Endometrial microvascular endothelial cells (primary cell): ENCODE results near the gene KDM7A. TPM values are rescaled to one million over a fixed set of nuclear protein-coding genes. Genes with fewer than 3 reads are reported as not detected.
"Not testable (repeated sequence)": the region's sequence is repeated elsewhere in the genome, so short reads cannot be mapped to it uniquely, and the experiment has no call there.

Experiments used
- in situ Hi-C: cut with HindIII; loops from 2 replicates; pipeline ENCODE4 v1.10.0; 2017; ENCODE audit warnings: low sequenced_read_pairs, low pct_unique_long_range_greater_than_20kb; ENCODE audit errors: inconsistent ontology term
- total RNA-seq: library from RNA; depleted of rRNA; stranded (reverse); fragments of >200 nt; gene quantifications from one replicate; pipeline ENCODE4 v1.2.3, GENCODE V29; 2015; ENCODE audit errors: inconsistent ontology term

The KDM7A gene
- total RNA-seq, 1 donor from 2014 or later, result 2.4 TPM

- in situ Hi-C loops, result no loop called here
These were observed 6.4 kb downstream of the KDM7A start for GRCh38 chr7:140170375-140170774.

GRCh38 chr7:140168816-140169215 is 8.0 kb downstream of the KDM7A start:
- in situ Hi-C loops, result no loop called here

- in situ Hi-C loops, result no loop called here
These were observed 11.4 kb downstream of the KDM7A start for GRCh38 chr7:140165422-140165821.

- in situ Hi-C loops, result not testable (repeated sequence)
These were observed 14.7 kb downstream of the KDM7A start for GRCh38 chr7:140162081-140162480.

- in situ Hi-C loops, result no loop called here
These were observed 15.7 kb downstream of the KDM7A start for GRCh38 chr7:140161047-140161446.

- in situ Hi-C loops, result no loop called here
These were observed 16.5 kb downstream of the KDM7A start for GRCh38 chr7:140160308-140160707.

- in situ Hi-C loops, result no loop called here
These were observed 17.3 kb downstream of the KDM7A start for GRCh38 chr7:140159497-140159896.

- in situ Hi-C loops, result no loop called here
These were observed 20.2 kb downstream of the KDM7A start for GRCh38 chr7:140156460-140157080.

GRCh38 chr7:140155428-140155827 is 21.4 kb downstream of the KDM7A start:
- in situ Hi-C loops, result no loop called here

- in situ Hi-C loops, result no loop called here
These were observed 23.1 kb downstream of the KDM7A start for GRCh38 chr7:140153666-140154161.

- in situ Hi-C loops, result no loop called here
These were observed 30.2 kb downstream of the KDM7A start for GRCh38 chr7:140146574-140146973.

GRCh38 chr7:140145709-140146108 is 31.1 kb downstream of the KDM7A start:
- in situ Hi-C loops, result no loop called here

- in situ Hi-C loops, result no loop called here
These were observed 32.0 kb downstream of the KDM7A start for GRCh38 chr7:140144821-140145220.

GRCh38 chr7:140143997-140144396 is 32.8 kb downstream of the KDM7A start:
- in situ Hi-C loops, result no loop called here

GRCh38 chr7:140142031-140142430 is 34.8 kb downstream of the KDM7A start:
- in situ Hi-C loops, result no loop called here

GRCh38 chr7:140141256-140141655 is 35.5 kb downstream of the KDM7A start:
- in situ Hi-C loops, result no loop called here

- in situ Hi-C loops, result no loop called here
These were observed 39.7 kb downstream of the KDM7A start for GRCh38 chr7:140137078-140137477.

- in situ Hi-C loops, result no loop called here
These were observed 40.7 kb downstream of the KDM7A start for GRCh38 chr7:140136073-140136472.

GRCh38 chr7:140134039-140134438 is 42.7 kb downstream of the KDM7A start:
- in situ Hi-C loops, result no loop called here

- in situ Hi-C loops, result no loop called here
These were observed 49.2 kb downstream of the KDM7A start for GRCh38 chr7:140127360-140128127.
